Glomerular endothelial cell (primary cell): ENCODE measurements around the gene ST6GALNAC5. TPM values are rescaled to one million over a fixed set of nuclear protein-coding genes. Genes with fewer than 3 reads are reported as not detected.

Source experiments
- DNase-seq: peaks from one replicate; pipeline ENCODE4 v3.0.0-alpha.2; 2011; ENCODE audit warnings: low read depth, low spot score; ENCODE audit errors: extremely low read depth
- total RNA-seq: library from RNA; depleted of rRNA; stranded (reverse); fragments of >200 nt; gene quantifications from 2 replicates; pipeline ENCODE4 v1.2.3, GENCODE V29; 2015

The ST6GALNAC5 gene
- total RNA-seq, 1 donor from 2014 or later, result not detected

- DNase-seq, result no peak
Measured at GRCh38 chr1:77039739-77040138, 172.5 kb downstream of the ST6GALNAC5 start.

- DNase-seq, result no peak
Measured at GRCh38 chr1:77040826-77041225, 173.5 kb downstream of the ST6GALNAC5 start.

- no peak for DNase-seq
Measured at GRCh38 chr1:77044133-77044849, 177.0 kb downstream of the ST6GALNAC5 start.

GRCh38 chr1:77047575-77047974 lies 180.3 kb downstream of the ST6GALNAC5 start:
- DNase-seq, result no peak

GRCh38 chr1:77047978-77048614 lies 180.8 kb downstream of the ST6GALNAC5 start:
- no peak for DNase-seq

- no peak for DNase-seq
Measured at GRCh38 chr1:77048615-77049005, 181.3 kb downstream of the ST6GALNAC5 start.

- no peak for DNase-seq
Measured at GRCh38 chr1:77051425-77051824, 184.1 kb downstream of the ST6GALNAC5 start.

GRCh38 chr1:77056525-77056924 lies 189.2 kb downstream of the ST6GALNAC5 start:
- no peak for DNase-seq

GRCh38 chr1:77057994-77058585 lies 190.8 kb downstream of the ST6GALNAC5 start:
- no peak for DNase-seq

- no peak for DNase-seq
Measured at GRCh38 chr1:77060000-77060399, 192.7 kb downstream of the ST6GALNAC5 start.

GRCh38 chr1:77061162-77061561 lies 193.9 kb downstream of the ST6GALNAC5 start:
- DNase-seq, result no peak

- DNase-seq, result no peak
Measured at GRCh38 chr1:77063118-77063517, 195.8 kb downstream of the ST6GALNAC5 start.

GRCh38 chr1:77064246-77064645 lies 197.0 kb downstream of the ST6GALNAC5 start:
- no peak for DNase-seq

GRCh38 chr1:77065693-77066342 lies 198.5 kb downstream of the ST6GALNAC5 start:
- no peak for DNase-seq

- DNase-seq, result no peak
Measured at GRCh38 chr1:77068013-77068412, 200.7 kb downstream of the ST6GALNAC5 start.

- DNase-seq, result no peak
Measured at GRCh38 chr1:77076759-77077158, 209.5 kb downstream of the ST6GALNAC5 start.

GRCh38 chr1:77081834-77082233 lies 214.6 kb downstream of the ST6GALNAC5 start:
- no peak for DNase-seq

GRCh38 chr1:77084457-77084856 lies 217.2 kb downstream of the ST6GALNAC5 start:
- no peak for DNase-seq

GRCh38 chr1:77085109-77085508 lies 217.8 kb downstream of the ST6GALNAC5 start:
- no peak for DNase-seq

- DNase-seq, result no peak
Measured at GRCh38 chr1:77089756-77090155, 222.5 kb downstream of the ST6GALNAC5 start.

GRCh38 chr1:77095236-77095635 lies 228.0 kb downstream of the ST6GALNAC5 start:
- no peak for DNase-seq
